G401.6 (cell line): Measurements from ENCODE around the gene BBS9.

Source experiments
- FAIRE-seq: peaks from 2 replicates; lab custom pipeline; 2012; peaks lifted over from hg19 to GRCh38; lab: Jason Lieb, UNC

BBS9 gene

GRCh38 chr7:33554576-33554975, 425.2 kb downstream of the BBS9 start:
- no peak for FAIRE-seq

GRCh38 chr7:33556472-33556871, 427.1 kb downstream of the BBS9 start:
- no peak for FAIRE-seq

- FAIRE-seq: no peak
Measured at GRCh38 chr7:33558549-33559323, 429.4 kb downstream of the BBS9 start.

GRCh38 chr7:33559324-33559710, 430.0 kb downstream of the BBS9 start:
- no peak for FAIRE-seq

GRCh38 chr7:33562996-33563395, 433.6 kb downstream of the BBS9 start:
- FAIRE-seq: no peak

GRCh38 chr7:33563651-33564050, 434.3 kb downstream of the BBS9 start:
- no peak for FAIRE-seq

GRCh38 chr7:33578166-33578565, 448.8 kb downstream of the BBS9 start:
- FAIRE-seq: no peak

- FAIRE-seq: no peak
Measured at GRCh38 chr7:33578881-33579672, 449.7 kb downstream of the BBS9 start.

GRCh38 chr7:33579673-33579960, 450.3 kb downstream of the BBS9 start:
- FAIRE-seq: no peak

- no peak for FAIRE-seq
Measured at GRCh38 chr7:33581236-33581635, 451.9 kb downstream of the BBS9 start.

- no peak for FAIRE-seq
Measured at GRCh38 chr7:33582104-33582503, 452.7 kb downstream of the BBS9 start.

GRCh38 chr7:33582533-33582932, 453.2 kb downstream of the BBS9 start:
- no peak for FAIRE-seq

- no peak for FAIRE-seq
Measured at GRCh38 chr7:33589911-33590310, 460.5 kb downstream of the BBS9 start.

- no peak for FAIRE-seq
Measured at GRCh38 chr7:33590916-33591315, 461.6 kb downstream of the BBS9 start.

- FAIRE-seq: no peak
Measured at GRCh38 chr7:33591490-33591889, 462.1 kb downstream of the BBS9 start.

- no peak for FAIRE-seq
Measured at GRCh38 chr7:33592718-33593117, 463.4 kb downstream of the BBS9 start.

GRCh38 chr7:33593611-33594010, 464.2 kb downstream of the BBS9 start:
- FAIRE-seq: no peak

- no peak for FAIRE-seq
Measured at GRCh38 chr7:33596686-33597085, 467.3 kb downstream of the BBS9 start.

GRCh38 chr7:33597181-33597580, 467.8 kb downstream of the BBS9 start:
- no peak for FAIRE-seq

GRCh38 chr7:33601101-33601500, 471.7 kb downstream of the BBS9 start:
- no peak for FAIRE-seq

- FAIRE-seq: no peak
Measured at GRCh38 chr7:33601884-33602283, 472.5 kb downstream of the BBS9 start.

GRCh38 chr7:33604056-33604455, 474.7 kb downstream of the BBS9 start:
- no peak for FAIRE-seq

- no peak for FAIRE-seq
Measured at GRCh38 chr7:33610918-33611317, 481.6 kb downstream of the BBS9 start.

GRCh38 chr7:33612442-33612841, 483.1 kb downstream of the BBS9 start:
- FAIRE-seq: no peak
